Ishikawa (cell line): ENCODE data around the gene KLF6.

Experiments used
- RAD21 ChIP-seq: IDR thresholded peaks from 2 replicates; pipeline ENCODE4 v1.6.1; 2012; ENCODE audit warnings: low read depth
- TAF1 ChIP-seq: IDR thresholded peaks from 2 replicates; pipeline ENCODE4 v1.6.1; 2012; ENCODE audit warnings: low read depth, mild to moderate bottlenecking
- TCF12 ChIP-seq: IDR thresholded peaks from 2 replicates; pipeline ENCODE4 v1.6.1; 2012; ENCODE audit warnings: low read depth

DNA sequence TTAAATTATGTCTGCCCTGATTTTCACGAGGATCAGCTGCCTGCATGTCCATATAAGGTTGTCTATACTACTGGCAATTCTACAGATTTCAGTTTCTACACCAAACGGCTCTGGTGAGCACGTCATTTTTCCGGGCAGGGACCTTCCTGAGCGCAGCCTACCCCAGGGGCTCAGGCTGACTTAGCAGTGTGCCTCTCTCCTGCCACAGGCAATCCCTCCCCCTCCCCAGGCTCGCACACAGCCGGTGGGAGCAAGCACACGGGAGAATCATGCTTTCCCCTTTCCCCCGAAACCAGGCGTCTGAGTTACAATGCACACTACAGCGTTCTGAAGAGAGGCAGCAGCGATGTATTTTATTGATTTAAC, 1.7 kb downstream of the KLF6 start:
- TF ChIP-seq TAF1 (no peak), RAD21 (no peak), TCF12 (no peak)
